ENCODE data around the gene PCDHGB2. TPM values are rescaled to one million over a fixed set of nuclear protein-coding genes. Genes with fewer than 3 reads are reported as not detected.
A peak's percentile ranks its signal among the peaks of the same experiment; 100 is the strongest.

The PCDHGB2 gene
- total and polyA plus RNA-seq, 2 experiments from 2014 or later: 1.2 to 5.8 TPM

- H3K27ac ChIP-seq (ENCODE audit: low read depth): no peak within 1 kb of the TSS
- TF ChIP-seq ZNF462 (CRISPR knock-in tag; IDR thresholded peaks at IDR 0.05) (no peak), CREB1 (CRISPR knock-in tag; IDR thresholded peaks at IDR 0.05; ENCODE audit: low read depth) (no peak), CTCF (conservative IDR thresholded peaks at IDR 0.05; ENCODE audit: low read depth in 2 of 2) (peak; percentile 43 to 47), ETS1 (IDR thresholded peaks at IDR 0.05) (no peak)
- peaks cover 71% of the 10 kb centered on the region for H3K9me3 Mint-ChIP-seq
- ATAC-seq: no peak; the same call in 2 of the 3 replicates
- no peaks in the 10 kb centered on the region for H3K79me2 ChIP-seq (replicated peaks; ENCODE audit: insufficient read depth)
- H3K4me3 Mint-ChIP-seq: peak within 1 kb of the TSS; percentile 38; the same call in 2 of the 3 replicates
- 0 out of 2 replicates have a peak within 1 kb of the TSS, but pooled peaks have one; percentile 8 for H3K4me2 ChIP-seq
- peaks cover 6% of the 10 kb centered on the region for H3K27me3 Mint-ChIP-seq (ENCODE audit: insufficient read depth, low read depth, poor library complexity)
- H3K27me3 ChIP-seq (ENCODE audit: insufficient read depth): no peaks in the 10 kb centered on the region
- H3K27ac Mint-ChIP-seq: no peak within 1 kb of the TSS
- H3K9me2 ChIP-seq (ENCODE audit: insufficient read depth): no peaks in the 10 kb centered on the region
- peaks cover 2% of the 10 kb centered on the region; the same call in 1 of the 3 replicates for H3K4me1 Mint-ChIP-seq
- H3F3A ChIP-seq (replicated peaks; ENCODE audit: low read depth): no peaks in the 10 kb centered on the region
- no peaks in the 10 kb centered on the region for H3K4me1 ChIP-seq (ENCODE audit: insufficient read depth)
- H3K4me3 ChIP-seq: no peak within 1 kb of the TSS
- H2AFZ ChIP-seq: no peak within 1 kb of the TSS
- peak; percentile 44 for DNase-seq (ENCODE audit: low spot score)
- H3K36me3 ChIP-seq (ENCODE audit: insufficient read depth): no peaks in the 10 kb centered on the region
- H4K20me1 ChIP-seq (replicated peaks; ENCODE audit: insufficient read depth): no peaks in the 10 kb centered on the region
- H3K36me3 Mint-ChIP-seq (ENCODE audit: low read depth): peaks cover 64% of the 10 kb centered on the region
Observed at GRCh38 chr5:141373673-141374317, 14.0 kb downstream of the PCDHGB2 start, which contains the start of gene PCDHGA6. PCDHGA6 (plus strand) TSS chr5:141373891; CDS start chr5:141374084, 193 bp downstream.

Measured in GM23338 (cell line).